OCI-M2 (cell line): ENCODE data around the gene PPP1R3G.
"Not testable (repeated sequence)": the region's sequence is repeated elsewhere in the genome, so short reads cannot be mapped to it uniquely, and the experiment has no call there.

Experiments
- DNase-seq: peaks from one replicate; lab custom pipeline; 2025; ENCODE audit not compliant: unreplicated experiment; lab: John Stamatoyannopoulos, UW

Gene PPP1R3G

DNA sequence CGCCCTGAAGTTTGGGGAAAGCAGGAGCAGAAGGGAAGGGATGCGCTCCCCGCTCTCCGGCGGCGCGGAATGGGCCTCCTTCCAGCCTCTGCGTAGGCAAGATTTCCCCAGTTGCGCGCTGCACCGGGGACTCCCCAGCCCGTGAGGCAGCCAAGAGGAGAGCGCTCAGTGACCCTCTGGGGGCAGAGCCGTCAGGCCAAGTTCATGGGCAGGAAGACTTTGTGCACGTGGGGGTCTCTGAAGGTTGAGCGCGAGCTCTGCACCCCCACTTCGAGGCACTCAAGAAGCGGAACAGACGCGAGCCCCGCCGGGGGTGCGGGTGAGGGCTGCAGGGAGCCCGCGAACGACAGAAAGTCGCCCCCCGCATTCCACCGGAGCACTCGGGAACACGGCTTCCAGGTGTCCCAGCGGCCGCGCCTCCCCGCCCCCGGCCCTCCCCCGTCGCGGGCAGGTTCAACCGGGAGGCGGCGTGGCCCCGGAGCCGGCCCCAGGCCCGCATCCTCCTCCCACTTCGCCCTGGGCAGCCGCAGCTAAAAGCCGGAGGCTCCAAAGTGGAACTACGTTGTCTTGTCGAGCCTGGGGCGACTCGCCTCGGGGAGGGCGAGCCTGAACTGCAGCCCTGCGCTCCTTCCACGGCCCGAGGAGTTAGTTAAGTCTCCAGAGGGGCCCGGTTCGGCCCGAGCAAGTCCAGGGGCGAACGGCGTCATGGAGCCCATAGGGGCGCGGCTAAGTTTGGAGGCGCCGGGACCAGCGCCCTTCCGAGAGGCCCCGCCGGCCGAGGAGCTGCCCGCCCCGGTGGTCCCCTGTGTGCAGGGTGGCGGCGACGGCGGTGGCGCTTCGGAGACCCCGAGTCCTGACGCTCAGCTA is at the start of gene PPP1R3G:
Gene PPP1R3G, plus strand, starts transcription at position 561 of the 867 bp plus-strand sequence. Its CDS starts 145 bp downstream, at position 706.
- DNase-seq, result no peak

GRCh38 chr6:5036269-5036668 is 48.9 kb upstream of the PPP1R3G start:
- no peak for DNase-seq

DNA sequence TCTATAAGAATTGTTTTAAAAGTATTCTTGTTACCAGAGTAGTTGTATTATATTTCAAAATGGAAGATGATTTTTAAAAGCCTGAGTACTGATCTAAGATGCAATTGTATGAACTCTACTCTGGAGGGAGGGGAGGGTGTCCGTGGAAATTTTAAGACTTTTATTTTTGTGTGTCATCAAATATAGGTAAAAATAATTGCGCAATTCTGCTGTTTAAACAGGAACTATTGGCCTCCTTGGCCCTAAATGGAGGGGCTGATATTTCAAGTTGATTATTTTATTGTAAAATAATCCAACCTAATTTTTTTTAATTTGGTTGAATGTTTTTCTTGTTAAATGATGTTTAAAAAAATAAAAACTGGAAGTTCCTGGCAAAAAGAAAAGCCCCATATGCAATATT is 43.2 kb upstream of the PPP1R3G start:
- no peak for DNase-seq

- no peak for DNase-seq
Measured at GRCh38 chr6:5042436-5042835, 42.7 kb upstream of the PPP1R3G start.

- no peak for DNase-seq
Measured at GRCh38 chr6:5044866-5045265, 40.3 kb upstream of the PPP1R3G start.

DNA sequence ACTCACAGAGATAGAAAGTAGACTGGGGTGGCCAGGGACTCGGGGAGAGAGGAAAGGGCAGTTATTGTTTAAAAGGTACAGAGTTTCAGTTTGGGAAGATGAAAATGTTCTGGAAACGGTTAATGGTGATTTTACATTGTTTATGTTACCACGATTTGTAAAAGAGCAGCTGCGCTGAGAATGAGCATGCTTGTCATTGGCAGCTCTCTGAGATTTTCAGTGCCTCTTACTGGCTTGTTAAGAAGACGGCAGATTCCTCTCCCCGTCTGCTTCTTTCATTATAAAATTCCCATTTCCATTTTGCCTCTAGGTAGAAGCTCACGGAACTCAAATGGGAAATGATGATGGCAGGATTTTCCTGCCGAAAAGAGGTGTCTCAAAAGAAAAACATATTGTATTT is 39.7 kb upstream of the PPP1R3G start:
- DNase-seq, result no peak

DNA sequence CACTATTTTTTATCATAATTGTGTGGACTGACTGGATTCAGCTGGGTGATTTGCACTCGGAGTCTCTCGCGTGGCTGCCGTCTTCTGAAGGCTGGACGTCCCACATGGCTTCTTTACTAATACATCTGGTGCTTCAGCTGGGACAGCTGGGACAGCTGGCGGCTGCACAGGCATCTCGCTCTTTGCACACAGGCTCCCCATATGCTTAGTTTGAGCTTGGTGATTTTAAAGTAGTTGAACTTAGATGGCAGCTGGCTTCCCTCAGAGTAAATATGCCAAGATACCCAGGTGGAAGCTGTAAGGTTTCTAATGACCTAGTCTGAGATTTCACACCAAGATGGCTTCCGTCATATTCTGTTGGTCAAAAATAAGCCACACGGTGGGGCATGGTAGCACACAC is 38.7 kb upstream of the PPP1R3G start:
- no peak for DNase-seq

DNA sequence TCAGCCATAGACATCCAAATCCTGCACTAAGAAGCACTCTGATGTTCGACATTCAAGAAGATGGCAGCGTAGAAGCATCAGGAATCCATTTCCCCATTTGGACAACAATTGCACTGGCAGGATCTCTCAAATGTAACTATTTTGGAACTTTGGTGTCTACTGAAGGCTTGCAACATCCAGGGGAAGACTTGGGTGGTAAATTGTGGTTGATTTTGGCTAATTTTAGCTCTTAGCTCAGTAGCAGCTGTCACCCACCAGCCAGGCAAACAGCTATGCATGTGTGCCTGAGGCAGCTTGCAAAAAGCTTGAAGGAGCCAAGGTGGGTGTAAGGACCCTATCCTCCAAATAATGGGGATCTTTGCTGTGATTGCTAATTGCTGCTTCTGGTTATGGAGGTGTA is 35.1 kb upstream of the PPP1R3G start:
- no peak for DNase-seq

- no peak for DNase-seq
Measured at GRCh38 chr6:5051394-5051793, 33.7 kb upstream of the PPP1R3G start.

DNA sequence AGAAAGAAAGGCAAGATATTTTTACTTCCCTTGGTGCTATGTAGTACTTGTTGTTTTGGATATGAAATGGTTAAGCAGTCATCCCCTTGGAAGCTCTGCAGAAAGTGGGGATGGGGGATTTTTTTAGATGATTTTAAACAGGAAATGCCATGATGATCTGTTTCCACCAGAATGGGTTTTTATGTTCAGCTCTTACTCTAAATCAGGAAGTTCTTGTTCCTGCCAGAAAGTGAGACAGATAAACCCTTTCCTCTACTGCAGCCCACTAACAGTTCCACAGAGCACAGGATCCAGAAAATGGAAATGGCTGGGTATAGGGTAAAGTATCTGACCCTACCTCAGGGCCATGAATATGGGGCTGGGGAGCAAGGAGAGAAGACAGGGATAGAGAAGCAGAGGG is 32.1 kb upstream of the PPP1R3G start:
- DNase-seq, result no peak

GRCh38 chr6:5053864-5054244 is 31.3 kb upstream of the PPP1R3G start:
- no peak for DNase-seq

- no peak for DNase-seq
Measured at GRCh38 chr6:5054245-5054873, 30.8 kb upstream of the PPP1R3G start.

DNA sequence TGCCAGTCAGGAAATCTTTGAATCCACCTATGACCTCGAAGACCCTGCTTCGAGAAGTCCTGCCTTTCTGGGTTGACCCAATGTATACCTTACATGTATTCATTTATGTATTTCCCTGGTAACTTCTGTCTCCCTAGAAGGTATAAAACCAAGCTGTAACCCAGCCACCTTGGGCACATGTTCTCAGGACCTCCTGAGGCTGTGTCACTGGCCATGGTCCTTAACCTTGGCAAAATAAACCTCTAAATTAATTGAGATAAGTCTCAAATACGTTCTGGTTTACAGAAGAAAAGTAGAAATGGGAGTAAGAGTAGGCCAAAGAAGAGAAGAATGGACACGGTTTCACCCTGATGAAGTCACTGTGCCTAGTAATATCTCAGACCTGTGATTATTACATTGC is 30.0 kb upstream of the PPP1R3G start:
- DNase-seq, result no peak

GRCh38 chr6:5058254-5058653 is 26.9 kb upstream of the PPP1R3G start:
- DNase-seq, result no peak

- no peak for DNase-seq
Measured at GRCh38 chr6:5059036-5059896, 25.9 kb upstream of the PPP1R3G start.

DNA sequence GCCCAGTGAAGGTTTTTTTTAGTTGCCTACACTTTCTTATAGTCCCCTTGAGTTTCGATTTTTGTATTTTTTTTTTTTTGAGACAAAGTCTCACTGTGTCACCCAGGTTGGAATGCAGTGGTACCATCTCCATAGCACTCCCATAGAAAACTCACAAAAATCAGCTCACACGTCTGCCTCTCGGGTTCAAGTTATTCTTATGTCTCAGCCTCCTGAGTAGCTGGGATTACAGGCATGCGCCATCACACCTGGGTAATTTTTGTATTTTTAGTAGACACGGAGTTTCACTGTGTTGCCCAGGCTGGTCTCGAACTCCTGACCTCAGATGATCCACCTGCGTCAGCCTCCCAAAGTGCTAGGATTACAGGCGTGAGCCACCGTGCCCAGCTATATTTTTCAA is 24.7 kb upstream of the PPP1R3G start:
- DNase-seq, result not testable (repeated sequence)

- no peak for DNase-seq
Measured at GRCh38 chr6:5061152-5061551, 24.0 kb upstream of the PPP1R3G start.

DNA sequence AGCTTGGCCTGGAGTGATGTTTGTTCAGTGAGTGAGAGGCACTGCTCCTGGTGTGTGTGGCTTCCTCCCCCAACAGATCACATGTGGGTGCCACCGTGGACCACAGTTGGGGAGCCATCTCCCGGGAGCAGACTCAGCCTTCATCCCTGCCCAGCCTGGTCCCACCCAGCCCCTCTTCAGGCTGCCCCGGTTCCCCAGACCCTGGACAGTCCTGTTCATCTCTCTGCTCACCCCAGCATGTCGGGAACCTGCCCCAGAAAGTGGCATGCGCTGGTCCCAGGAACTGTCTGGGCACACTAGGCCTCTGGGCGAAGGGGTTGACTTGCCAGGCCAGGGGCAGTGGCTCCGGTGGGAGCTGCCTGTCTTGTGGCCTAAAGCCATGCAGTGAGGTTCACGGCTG is 21.5 kb upstream of the PPP1R3G start:
- no peak for DNase-seq

- no peak for DNase-seq
Measured at GRCh38 chr6:5066456-5067093, 18.6 kb upstream of the PPP1R3G start.

- DNase-seq, result no peak
Measured at GRCh38 chr6:5067305-5067704, 17.8 kb upstream of the PPP1R3G start.

- no peak for DNase-seq
Measured at GRCh38 chr6:5068153-5068751, 16.9 kb upstream of the PPP1R3G start.
